Choroid plexus epithelial cell (primary cell): ENCODE results near the gene SLC12A1.

Experiments used
- DNase-seq: peaks from one replicate; pipeline ENCODE4 v3.0.0-alpha.2; 2010; ENCODE audit warnings: low read depth
- H3K4me3 ChIP-seq: 2 replicates; pipeline ENCODE4 v1.5.1; 2011; ENCODE audit warnings: low read depth, mild to moderate bottlenecking, control low read depth, low read length, moderate library complexity
- TF ChIP-seq, protein P1 (sequence below): conservative IDR thresholded peaks from 2 replicates; pipeline ENCODE4 v1.5.1; 2011; ENCODE audit warnings: low read depth, mild to moderate bottlenecking, control low read depth, inconsistent platforms, low read length, moderate library complexity

The SLC12A1 gene

DNA sequence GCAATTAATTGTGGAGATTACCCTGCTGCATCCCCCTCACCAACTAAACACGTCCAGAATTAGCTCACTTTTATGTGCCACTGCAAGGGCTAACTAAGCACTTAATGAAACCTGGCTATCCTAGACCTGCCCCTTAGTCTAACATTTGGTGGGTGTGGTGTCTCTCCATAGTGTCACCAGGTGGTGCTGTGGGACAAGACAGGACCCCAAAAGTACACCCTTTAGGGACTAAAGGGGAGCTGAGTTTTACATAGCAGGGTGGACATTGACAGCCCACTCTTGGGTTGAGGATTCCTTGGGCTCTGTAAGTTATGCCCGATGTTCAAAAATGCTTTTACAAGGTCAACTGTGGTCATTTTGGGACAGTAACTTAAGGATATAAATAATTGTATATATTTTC, 130.8 kb downstream of the SLC12A1 start:
- DNase-seq: peak; percentile 24
- TF ChIP-seq, protein P1, sequence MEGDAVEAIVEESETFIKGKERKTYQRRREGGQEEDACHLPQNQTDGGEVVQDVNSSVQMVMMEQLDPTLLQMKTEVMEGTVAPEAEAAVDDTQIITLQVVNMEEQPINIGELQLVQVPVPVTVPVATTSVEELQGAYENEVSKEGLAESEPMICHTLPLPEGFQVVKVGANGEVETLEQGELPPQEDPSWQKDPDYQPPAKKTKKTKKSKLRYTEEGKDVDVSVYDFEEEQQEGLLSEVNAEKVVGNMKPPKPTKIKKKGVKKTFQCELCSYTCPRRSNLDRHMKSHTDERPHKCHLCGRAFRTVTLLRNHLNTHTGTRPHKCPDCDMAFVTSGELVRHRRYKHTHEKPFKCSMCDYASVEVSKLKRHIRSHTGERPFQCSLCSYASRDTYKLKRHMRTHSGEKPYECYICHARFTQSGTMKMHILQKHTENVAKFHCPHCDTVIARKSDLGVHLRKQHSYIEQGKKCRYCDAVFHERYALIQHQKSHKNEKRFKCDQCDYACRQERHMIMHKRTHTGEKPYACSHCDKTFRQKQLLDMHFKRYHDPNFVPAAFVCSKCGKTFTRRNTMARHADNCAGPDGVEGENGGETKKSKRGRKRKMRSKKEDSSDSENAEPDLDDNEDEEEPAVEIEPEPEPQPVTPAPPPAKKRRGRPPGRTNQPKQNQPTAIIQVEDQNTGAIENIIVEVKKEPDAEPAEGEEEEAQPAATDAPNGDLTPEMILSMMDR: peak; percentile 44
- H3K4me3 ChIP-seq: no peak overlapping the region

DNA sequence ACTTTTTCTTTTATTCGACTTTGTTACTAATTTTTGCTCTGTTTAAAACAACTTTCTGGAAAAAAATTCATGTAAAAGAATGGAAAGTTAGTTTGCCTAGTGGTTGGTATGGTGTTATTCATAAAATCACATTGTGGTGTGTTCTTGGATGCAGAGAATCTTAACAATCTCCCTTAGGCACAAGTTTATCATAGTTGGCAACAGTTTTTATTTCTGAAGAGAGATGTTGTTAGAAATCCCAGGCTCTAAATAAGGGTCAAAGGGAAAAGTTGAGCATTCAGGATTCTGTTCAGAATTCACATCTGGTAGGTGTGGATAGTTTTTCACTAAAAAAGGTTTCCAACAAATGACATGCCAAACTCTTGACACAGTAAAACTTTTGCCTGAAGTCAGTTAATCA, 131.5 kb downstream of the SLC12A1 start:
- H3K4me3 ChIP-seq: no peak overlapping the region
- no peak for DNase-seq

DNA sequence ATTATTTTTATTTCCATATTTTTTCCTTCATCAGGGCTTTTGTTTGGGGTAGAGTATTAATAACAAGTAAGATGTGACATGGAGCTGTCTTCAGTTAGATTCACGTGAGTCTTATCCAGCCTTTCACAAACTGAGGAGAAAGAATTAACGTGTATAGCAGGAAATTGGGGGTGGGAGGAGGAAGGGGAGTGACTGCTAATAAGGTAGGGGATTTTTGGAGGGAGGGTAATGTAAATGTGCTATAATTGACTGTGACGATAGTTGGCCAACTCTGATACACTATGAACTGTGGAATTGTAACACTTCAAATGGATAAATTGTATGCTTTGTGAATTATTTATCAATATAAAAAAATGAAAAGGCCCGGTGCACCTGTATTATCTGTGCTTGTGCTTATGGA, 134.0 kb downstream of the SLC12A1 start:
- no peak overlapping the region for H3K4me3 ChIP-seq
- TF ChIP-seq, protein P1: no peak
- no peak for DNase-seq

More for the DNA sequence above, 131.5 kb downstream of the SLC12A1 start:
- TF ChIP-seq, protein P1: no peak

DNA sequence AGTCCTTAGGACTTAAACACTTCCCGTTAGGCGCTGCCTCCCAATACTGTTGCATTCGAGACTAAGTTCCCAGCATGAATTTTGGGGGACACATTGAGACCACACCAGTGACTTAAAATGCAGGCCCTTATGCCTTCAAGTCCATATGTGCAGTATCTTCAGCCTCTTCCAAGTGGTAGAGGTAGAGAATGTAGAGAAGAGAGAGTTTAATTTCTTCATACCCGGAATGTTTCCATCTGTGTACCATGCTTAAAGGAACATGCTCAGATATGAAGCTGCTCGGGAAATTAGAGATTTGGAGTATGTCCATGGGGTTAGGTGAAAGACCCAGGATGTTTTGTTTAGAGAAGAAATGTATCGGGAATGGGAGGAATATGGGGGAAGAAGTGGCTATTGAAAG, 137.8 kb downstream of the SLC12A1 start:
- DNase-seq: no peak
- TF ChIP-seq, protein P1: no peak

DNA sequence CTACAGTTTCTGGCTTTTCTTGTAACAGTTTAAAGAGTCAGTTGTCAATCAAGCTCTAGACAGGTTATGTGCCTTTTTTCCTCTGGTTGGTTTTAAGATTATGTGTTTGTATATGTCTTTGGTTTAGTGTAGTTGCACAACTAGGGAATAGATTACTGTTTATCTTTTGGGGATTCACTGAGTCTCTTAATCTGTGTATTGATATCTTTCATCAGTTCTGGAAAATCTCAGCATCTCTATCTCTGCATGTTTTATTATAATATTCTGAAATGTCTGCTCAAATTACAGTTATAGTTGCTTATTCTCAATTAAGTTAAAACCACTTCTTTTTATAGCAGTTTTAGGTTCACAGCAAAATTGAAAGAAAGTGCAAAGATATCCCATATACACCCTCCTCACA, 139.4 kb downstream of the SLC12A1 start:
- no peak overlapping the region for H3K4me3 ChIP-seq
- TF ChIP-seq, protein P1: no peak
- no peak for DNase-seq

More for the DNA sequence above, 137.8 kb downstream of the SLC12A1 start:
- no peak overlapping the region for H3K4me3 ChIP-seq

DNA sequence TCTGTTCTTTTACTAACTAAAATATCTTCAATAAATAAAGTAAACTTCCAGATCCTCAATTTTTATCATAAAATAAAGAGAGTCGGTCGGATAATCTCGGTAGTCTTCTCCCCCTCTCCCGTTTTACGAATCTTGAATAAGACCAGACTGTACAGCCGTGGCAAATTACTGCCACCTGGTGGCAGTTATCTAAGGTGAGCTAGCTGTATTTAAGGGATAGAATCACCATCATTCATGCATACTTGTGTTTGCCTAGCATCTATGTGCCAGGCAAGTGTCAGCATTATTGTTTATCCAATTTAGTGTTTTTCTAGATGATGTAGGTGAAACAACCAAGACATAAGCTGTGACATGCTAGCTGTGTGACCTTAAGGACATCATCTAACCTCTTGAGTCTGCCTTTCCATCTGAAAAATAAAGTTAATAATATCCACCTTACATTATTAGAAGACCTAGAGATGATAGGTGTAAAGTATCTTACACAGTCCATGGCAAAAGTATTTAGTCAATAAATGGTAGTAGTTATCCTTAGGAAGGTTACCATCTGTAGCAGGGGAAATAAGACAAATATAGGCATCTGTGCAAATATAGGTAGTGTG, 146.5 kb downstream of the SLC12A1 start:
- DNase-seq: peak; percentile 89
- H3K4me3 ChIP-seq: no peak overlapping the region
- TF ChIP-seq, protein P1: peak; percentile 88
